ENCODE results near the gene LRRC8C.
"Not testable (repeated sequence)": the region's sequence is repeated elsewhere in the genome, so short reads cannot be mapped to it uniquely, and the experiment has no call there.

DNA sequence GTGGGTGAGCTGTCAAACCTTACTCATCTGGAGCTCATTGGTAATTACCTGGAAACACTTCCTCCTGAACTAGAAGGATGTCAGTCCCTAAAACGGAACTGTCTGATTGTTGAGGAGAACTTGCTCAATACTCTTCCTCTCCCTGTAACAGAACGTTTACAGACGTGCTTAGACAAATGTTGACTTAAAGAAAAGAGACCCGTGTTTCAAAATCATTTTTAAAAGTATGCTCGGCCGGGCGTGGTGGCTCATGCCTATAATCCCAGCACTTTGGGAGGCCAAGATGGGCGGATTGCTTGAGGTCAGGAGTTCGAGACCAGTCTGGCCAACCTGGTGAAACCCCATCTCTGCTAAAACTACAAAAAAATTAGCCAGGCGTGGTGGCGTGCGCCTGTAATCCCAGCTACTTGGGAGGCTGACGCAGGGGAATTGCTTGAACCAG is 40.0 kb upstream of the LRRC8C start:
- TF ChIP-seq POLR2A (IDR thresholded peaks at IDR 0.05): not testable (repeated sequence)
- TF ChIP-seq, protein P1, sequence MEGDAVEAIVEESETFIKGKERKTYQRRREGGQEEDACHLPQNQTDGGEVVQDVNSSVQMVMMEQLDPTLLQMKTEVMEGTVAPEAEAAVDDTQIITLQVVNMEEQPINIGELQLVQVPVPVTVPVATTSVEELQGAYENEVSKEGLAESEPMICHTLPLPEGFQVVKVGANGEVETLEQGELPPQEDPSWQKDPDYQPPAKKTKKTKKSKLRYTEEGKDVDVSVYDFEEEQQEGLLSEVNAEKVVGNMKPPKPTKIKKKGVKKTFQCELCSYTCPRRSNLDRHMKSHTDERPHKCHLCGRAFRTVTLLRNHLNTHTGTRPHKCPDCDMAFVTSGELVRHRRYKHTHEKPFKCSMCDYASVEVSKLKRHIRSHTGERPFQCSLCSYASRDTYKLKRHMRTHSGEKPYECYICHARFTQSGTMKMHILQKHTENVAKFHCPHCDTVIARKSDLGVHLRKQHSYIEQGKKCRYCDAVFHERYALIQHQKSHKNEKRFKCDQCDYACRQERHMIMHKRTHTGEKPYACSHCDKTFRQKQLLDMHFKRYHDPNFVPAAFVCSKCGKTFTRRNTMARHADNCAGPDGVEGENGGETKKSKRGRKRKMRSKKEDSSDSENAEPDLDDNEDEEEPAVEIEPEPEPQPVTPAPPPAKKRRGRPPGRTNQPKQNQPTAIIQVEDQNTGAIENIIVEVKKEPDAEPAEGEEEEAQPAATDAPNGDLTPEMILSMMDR (IDR thresholded peaks at IDR 0.05): not testable (repeated sequence)

Data from right lobe of liver (tissue), 4 donors.